Activated CD8-positive, alpha-beta T cell treated with anti-CD3 and anti-CD28 coated beads for 36 hours (primary cell): ENCODE results near the gene DCT. TPM values are rescaled to one million over a fixed set of nuclear protein-coding genes. Genes with fewer than 3 reads are reported as not detected.

Experiments used
- ATAC-seq: fragments of 200-7000 bp; cut with Tn5 transposase; one replicate; pipeline ENCODE4 v1.10.0; 2021; ENCODE audit warnings: mild to moderate bottlenecking, moderate library complexity
- CTCF ChIA-PET: fragments of 350-600 bp; sonication (Branson Sonifier 250); formaldehyde crosslinking; loops from one replicate; lab custom pipeline; 2021; ENCODE audit warnings: antibody characterized with exemption; lab: Charles Lee
- POLR2A ChIA-PET: fragments of 350-600 bp; sonication (Branson Sonifier 250); formaldehyde crosslinking; loops from one replicate; lab custom pipeline; 2021; ENCODE audit warnings: antibody characterized with exemption; lab: Charles Lee
- DNase-seq: peaks from one replicate; pipeline ENCODE4 v3.0.0-alpha.2; 2020
- H3K27ac Mint-ChIP-seq: one replicate; pipeline ENCODE4 v1.8.0; 2021; ENCODE audit warnings: mild to moderate bottlenecking, mixed read lengths
- H3K27me3 Mint-ChIP-seq: one replicate; pipeline ENCODE4 v1.8.0; 2021; ENCODE audit warnings: mixed read lengths
- H3K36me3 Mint-ChIP-seq: one replicate; pipeline ENCODE4 v1.8.0; 2021; ENCODE audit warnings: low read depth, mixed read lengths
- H3K4me1 Mint-ChIP-seq: one replicate; pipeline ENCODE4 v1.8.0; 2021; ENCODE audit warnings: low read depth, mixed read lengths
- H3K4me3 Mint-ChIP-seq: one replicate; pipeline ENCODE4 v1.8.0; 2021; ENCODE audit warnings: mild to moderate bottlenecking, moderate library complexity, mixed read lengths
- H3K9me3 Mint-ChIP-seq: one replicate; pipeline ENCODE4 v1.8.0; 2021; ENCODE audit warnings: mixed read lengths
- CTCF ChIP-seq: fragments of 200-600 bp; IDR thresholded peaks from one replicate; pipeline ENCODE4 v1.8.0; 2022; ENCODE audit warnings: antibody characterized with exemption, mild to moderate bottlenecking
- intact Hi-C: fragments of 100-400 bp; cut with micrococcal nuclease; formaldehyde crosslinking; loops from one replicate; pipeline ENCODE4 v1.10.0; 2022
- total RNA-seq, 2 experiments: library from RNA; stranded (reverse); gene quantifications; one replicate each; pipeline ENCODE4 v1.2.3, GENCODE V29; 2021

Gene DCT
- total RNA-seq, 2 experiments from 2014 or later = 0.07 TPM; not detected in 1

GRCh38 chr13:94462670-94463069 lies 16.8 kb downstream of the DCT start:
- no peaks in the 10 kb centered on the region for H3K36me3 Mint-ChIP-seq
- no peak overlapping the region for H3K27ac Mint-ChIP-seq
- ATAC-seq (no peak), DNase-seq (no peak)
- no peaks in the 10 kb centered on the region for H3K27me3 Mint-ChIP-seq
- ChIA-PET POLR2A (no interaction called here), CTCF (no interaction called here)
- H3K4me1 Mint-ChIP-seq = peaks cover 3% of the 10 kb centered on the region
- no peak overlapping the region for H3K4me3 Mint-ChIP-seq
- intact Hi-C loops = no loop called here
- H3K9me3 Mint-ChIP-seq = no peaks in the 10 kb centered on the region
- no peak for TF ChIP-seq CTCF

- no peaks in the 10 kb centered on the region for H3K4me1 Mint-ChIP-seq
- ATAC-seq (no peak), DNase-seq (no peak)
- ChIA-PET CTCF (no interaction called here), POLR2A (interaction anchor here (0.6 kb wide), 1 partner anchor 80 kb away, joined by 3 read pairs; no protein-coding TSS in a partner anchor)
- no peaks in the 10 kb centered on the region for H3K9me3 Mint-ChIP-seq
- intact Hi-C loops = no loop called here
- H3K27ac Mint-ChIP-seq = no peak overlapping the region
- no peak overlapping the region for H3K4me3 Mint-ChIP-seq
- H3K36me3 Mint-ChIP-seq = no peaks in the 10 kb centered on the region
- TF ChIP-seq CTCF = no peak
- no peaks in the 10 kb centered on the region for H3K27me3 Mint-ChIP-seq
Observed at GRCh38 chr13:94459116-94459515, 20.4 kb downstream of the DCT start.

GRCh38 chr13:94455414-94455813 lies 24.1 kb downstream of the DCT start:
- ChIA-PET CTCF (no interaction called here), POLR2A (no interaction called here)
- no peak for ATAC-seq

GRCh38 chr13:94454906-94455305 lies 24.6 kb downstream of the DCT start:
- ATAC-seq = peak; percentile 82
- TF ChIP-seq CTCF = no peak
- DNase-seq = peak; percentile 38
- no peak overlapping the region for H3K27ac Mint-ChIP-seq
- no peaks in the 10 kb centered on the region for H3K36me3 Mint-ChIP-seq
- no peak overlapping the region for H3K4me3 Mint-ChIP-seq
- no peaks in the 10 kb centered on the region for H3K4me1 Mint-ChIP-seq
- ChIA-PET POLR2A (no interaction called here), CTCF (no interaction called here)
- peaks cover 2% of the 10 kb centered on the region for H3K9me3 Mint-ChIP-seq
- intact Hi-C loops = no loop called here
- H3K27me3 Mint-ChIP-seq = no peaks in the 10 kb centered on the region

More at GRCh38 chr13:94455414-94455813, 24.1 kb downstream of the DCT start:
- no peak for TF ChIP-seq CTCF
- Mint-ChIP-seq H3K4me1 (no peaks in the 10 kb centered on the region), H3K27ac (no peak overlapping the region), H3K36me3 (no peaks in the 10 kb centered on the region), H3K9me3 (no peaks in the 10 kb centered on the region), H3K27me3 (no peaks in the 10 kb centered on the region), H3K4me3 (no peak overlapping the region)
- intact Hi-C loops = no loop called here
- DNase-seq = no peak

- Mint-ChIP-seq H3K4me3 (no peak overlapping the region), H3K9me3 (peaks cover 2% of the 10 kb centered on the region), H3K27ac (no peak overlapping the region), H3K36me3 (no peaks in the 10 kb centered on the region), H3K27me3 (no peaks in the 10 kb centered on the region), H3K4me1 (no peaks in the 10 kb centered on the region)
- no peak for ATAC-seq
- DNase-seq = no peak
- intact Hi-C loops = no loop called here
- ChIA-PET POLR2A (no interaction called here), CTCF (no interaction called here)
- no peak for TF ChIP-seq CTCF
Observed at GRCh38 chr13:94454334-94454733, 25.1 kb downstream of the DCT start.
